Caco-2 (cell line): ENCODE results near the gene LRRC47. TPM values are rescaled to one million over a fixed set of nuclear protein-coding genes. Genes with fewer than 3 reads are reported as not detected.

Source experiments
- BruUV-seq: library from RNA; stranded (reverse); fragments of 400-500 nt; replicated peaks from 2 replicates; lab custom pipeline; 2021; lab: Mats Ljungman, UMichigan
- CTCF ChIA-PET: fragments of 300-600 bp; sonication (Branson Sonifier 250); formaldehyde crosslinking; loops from one replicate; lab custom pipeline; 2022; ENCODE audit warnings: antibody characterized with exemption; lab: Charles Lee
- POLR2A ChIA-PET: fragments of 300-600 bp; sonication (Branson Sonifier 250); formaldehyde crosslinking; loops from one replicate; lab custom pipeline; 2022; ENCODE audit warnings: antibody characterized with exemption; lab: Charles Lee
- DNase-seq, 2 experiments: peaks; one replicate each; pipeline versions ENCODE4 v3.0.0 to v3.0.0-alpha.2; 2020 to 2022
- H3K27me3 ChIP-seq: replicated peaks from 2 replicates; pipeline ENCODE4 v1.6.0; 2011; ENCODE audit warnings: low read length; ENCODE audit not compliant: control insufficient read depth, insufficient read depth
- H3K36me3 ChIP-seq: 2 replicates; pipeline ENCODE4 v1.5.1; 2011; ENCODE audit warnings: low read length; ENCODE audit not compliant: control insufficient read depth, insufficient read depth
- H3K4me1 ChIP-seq: fragments of 250-450 bp; sonication (Bioruptor Pico); 2 replicates; pipeline ENCODE4 v1.5.1; 2020; ENCODE audit warnings: mild to moderate bottlenecking
- H3K4me3 ChIP-seq: 2 replicates; pipeline ENCODE4 v1.5.1; 2011; ENCODE audit warnings: low read depth, mild to moderate bottlenecking, control low read depth, low read length
- H3K9me3 ChIP-seq: fragments of 250-450 bp; sonication (Bioruptor Pico); 2 replicates; pipeline ENCODE4 v1.5.1; 2020; ENCODE audit warnings: mild to moderate bottlenecking, moderate library complexity
- H3K27ac Mint-ChIP-seq: one replicate; pipeline ENCODE4 v1.8.0; 2022; ENCODE audit warnings: mixed read lengths; ENCODE audit not compliant: unreplicated experiment
- H3K27me3 Mint-ChIP-seq: one replicate; pipeline ENCODE4 v1.8.0; 2022; ENCODE audit warnings: mixed read lengths; ENCODE audit not compliant: insufficient read depth, unreplicated experiment
- H3K36me3 Mint-ChIP-seq: one replicate; pipeline ENCODE4 v1.8.0; 2022; ENCODE audit warnings: mild to moderate bottlenecking, mixed read lengths; ENCODE audit not compliant: insufficient read depth, unreplicated experiment
- H3K4me1 Mint-ChIP-seq: one replicate; pipeline ENCODE4 v1.8.0; 2022; ENCODE audit warnings: low read depth, mixed read lengths; ENCODE audit not compliant: unreplicated experiment
- H3K4me3 Mint-ChIP-seq: one replicate; pipeline ENCODE4 v1.8.0; 2022; ENCODE audit warnings: mild to moderate bottlenecking, moderate library complexity, mixed read lengths; ENCODE audit not compliant: unreplicated experiment
- H3K9me3 Mint-ChIP-seq: one replicate; pipeline ENCODE4 v1.8.0; 2022; ENCODE audit warnings: mixed read lengths; ENCODE audit not compliant: unreplicated experiment
- CTCF ChIP-seq, 2 experiments: fragments of 200-600 bp in 1 of 2; IDR thresholded peaks; 1 replicate in 1 of 2; 2 replicates in 1 of 2; pipeline versions ENCODE4 v1.5.1 to v1.8.0; 2011 to 2022; ENCODE audit warnings: antibody characterized with exemption in 1 of 2, control low read depth in 1 of 2, inconsistent platforms in 1 of 2, low read depth in 1 of 2, low read length in 1 of 2, mild to moderate bottlenecking in 1 of 2, moderate library complexity in 1 of 2; ENCODE audit not compliant: insufficient read depth in 1 of 2, severe bottlenecking in 1 of 2, unreplicated experiment in 1 of 2
- intact Hi-C: fragments of 100-400 bp; cut with micrococcal nuclease; formaldehyde crosslinking; loops from one replicate; pipeline ENCODE4 v1.10.0; 2022; ENCODE audit not compliant: unreplicated experiment
- total RNA-seq: library from RNA; stranded (reverse); gene quantifications from 2 replicates; pipeline ENCODE4 v1.2.3, GENCODE V29; 2022

LRRC47 gene
- total RNA-seq, 1 experiment from 2014 or later: 48.5 TPM

GRCh38 chr1:3762151-3762872, 34.0 kb downstream of the LRRC47 start:
- Histone ChIP-seq H3K4me1 (no peaks in the 10 kb centered on the region), H3K9me3 (no peaks in the 10 kb centered on the region), H3K4me3 (no peak overlapping the region), H3K36me3 (no peaks in the 10 kb centered on the region), H3K27me3 (no peaks in the 10 kb centered on the region)
- no peak for DNase-seq
- no peak overlapping the region for H3K4me3 Mint-ChIP-seq
- no peak overlapping the region for H3K27ac Mint-ChIP-seq
- no peak for TF ChIP-seq CTCF (IDR thresholded peaks at IDR 0.05; ENCODE audit: insufficient read depth in 1 of 2, low read depth in 1 of 2, low read length in 1 of 2, severe bottlenecking in 1 of 2, unreplicated experiment in 1 of 2)
- CTCF ChIA-PET: no interaction called here
- H3K27me3 Mint-ChIP-seq: peaks cover 26% of the 10 kb centered on the region
- H3K4me1 Mint-ChIP-seq: peaks cover 6% of the 10 kb centered on the region
- H3K9me3 Mint-ChIP-seq: peaks cover 7% of the 10 kb centered on the region
- BruUV-seq: no TSS peak
- POLR2A ChIA-PET: no interaction called here
- intact Hi-C loops: no loop called here
- no peaks in the 10 kb centered on the region for H3K36me3 Mint-ChIP-seq

- BruUV-seq: no TSS peak
- Histone ChIP-seq H3K27me3 (no peaks in the 10 kb centered on the region; the same call in 1 of the 2 replicates), H3K4me3 (no peak overlapping the region), H3K4me1 (no peaks in the 10 kb centered on the region), H3K9me3 (no peaks in the 10 kb centered on the region), H3K36me3 (no peaks in the 10 kb centered on the region)
- DNase-seq: no peak
- ChIA-PET POLR2A (no interaction called here), CTCF (no interaction called here)
- peaks cover 26% of the 10 kb centered on the region for H3K27me3 Mint-ChIP-seq
- no peak for TF ChIP-seq CTCF (IDR thresholded peaks at IDR 0.05; ENCODE audit: insufficient read depth in 1 of 2, low read depth in 1 of 2, low read length in 1 of 2, severe bottlenecking in 1 of 2, unreplicated experiment in 1 of 2)
- intact Hi-C loops: no loop called here
- peaks cover 7% of the 10 kb centered on the region for H3K9me3 Mint-ChIP-seq
- no peak overlapping the region for H3K27ac Mint-ChIP-seq
- H3K4me3 Mint-ChIP-seq: no peak overlapping the region
- no peaks in the 10 kb centered on the region for H3K36me3 Mint-ChIP-seq
- H3K4me1 Mint-ChIP-seq: peaks cover 6% of the 10 kb centered on the region
Observed at GRCh38 chr1:3761296-3762010, 34.8 kb downstream of the LRRC47 start.

GRCh38 chr1:3759796-3760195, 36.5 kb downstream of the LRRC47 start:
- Histone ChIP-seq H3K27me3 (no peaks in the 10 kb centered on the region; the same call in 1 of the 2 replicates), H3K36me3 (no peaks in the 10 kb centered on the region), H3K4me1 (no peaks in the 10 kb centered on the region), H3K4me3 (no peak overlapping the region), H3K9me3 (no peaks in the 10 kb centered on the region)
- CTCF ChIA-PET: no interaction called here
- no peak for DNase-seq
- no peak overlapping the region for H3K27ac Mint-ChIP-seq
- POLR2A ChIA-PET: no interaction called here
- no peaks in the 10 kb centered on the region for H3K9me3 Mint-ChIP-seq
- no TSS peak for BruUV-seq
- H3K36me3 Mint-ChIP-seq: no peaks in the 10 kb centered on the region
- no peak overlapping the region for H3K4me3 Mint-ChIP-seq
- no peak for TF ChIP-seq CTCF (IDR thresholded peaks at IDR 0.05; ENCODE audit: insufficient read depth in 1 of 2, low read depth in 1 of 2, low read length in 1 of 2, severe bottlenecking in 1 of 2, unreplicated experiment in 1 of 2)
- intact Hi-C loops: no loop called here
- H3K4me1 Mint-ChIP-seq: peaks cover 6% of the 10 kb centered on the region
- peaks cover 16% of the 10 kb centered on the region for H3K27me3 Mint-ChIP-seq
